GM18907 (cell line): ENCODE data around the gene PRR5L.
"Not testable (repeated sequence)": the region's sequence is repeated elsewhere in the genome, so short reads cannot be mapped to it uniquely, and the experiment has no call there.

Experiments
- ATAC-seq: cut with Tn5 transposase; IDR thresholded peaks from one replicate; pipeline ENCODE4 v1.9.1; 2021; ENCODE audit warnings: mild to moderate bottlenecking, moderate library complexity; ENCODE audit not compliant: unreplicated experiment

The PRR5L gene

DNA sequence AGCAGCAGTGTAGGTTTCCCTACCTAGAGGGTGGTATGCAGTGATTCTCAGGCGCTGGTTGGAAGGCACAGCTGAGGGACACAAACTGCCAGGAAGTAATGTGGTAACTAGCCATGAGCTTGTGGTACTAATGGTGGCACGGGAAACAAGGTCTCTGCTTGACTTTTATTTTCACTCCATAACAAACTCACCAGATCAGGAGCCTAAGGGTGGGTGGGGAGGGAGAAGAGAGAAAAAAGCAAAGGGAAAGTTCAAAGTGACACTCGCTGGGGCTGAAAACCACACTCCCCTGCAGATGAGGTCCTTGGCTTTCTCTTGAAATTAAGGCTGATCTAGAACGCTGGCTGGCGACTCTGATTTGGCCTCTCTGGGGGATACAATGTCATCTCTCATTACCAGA, 192.0 kb downstream of the PRR5L start:
- ATAC-seq: peak; percentile 73

DNA sequence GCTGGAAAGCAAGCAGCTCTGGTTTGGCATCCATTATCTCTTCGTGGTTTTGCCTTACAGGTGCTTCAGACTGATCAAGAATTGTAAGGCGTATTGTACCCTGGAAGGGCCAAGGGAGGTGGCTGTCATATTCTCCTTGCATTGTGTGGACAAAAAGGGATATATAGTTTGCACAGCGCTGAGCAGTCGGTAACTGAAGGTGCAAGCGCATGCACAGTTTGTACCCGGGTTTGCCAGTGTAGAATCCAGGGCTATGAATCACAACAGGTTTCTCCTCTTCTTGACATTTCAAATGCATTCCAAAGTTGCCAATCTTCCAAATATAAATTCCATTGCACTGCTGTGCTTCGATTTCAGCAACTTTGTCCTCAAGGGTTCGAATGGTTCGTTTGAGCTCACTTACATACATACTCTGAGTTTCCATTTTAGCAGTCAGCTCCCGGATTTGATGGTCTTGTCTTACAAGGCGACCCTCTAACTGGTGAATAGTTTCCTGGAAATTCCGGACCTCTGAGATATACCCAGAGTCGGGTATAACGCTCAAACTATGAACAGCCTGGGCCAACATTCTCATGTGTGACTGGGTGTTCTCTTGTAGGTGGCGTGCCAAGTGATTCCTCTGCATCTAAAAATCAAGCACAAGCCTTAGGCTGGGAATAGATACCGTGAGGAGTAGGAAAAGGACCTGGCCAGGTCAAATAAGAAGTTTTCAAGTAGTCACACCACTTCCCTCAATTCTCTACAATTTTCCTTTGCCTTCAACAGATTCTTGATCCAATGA, 194.1 kb downstream of the PRR5L start:
- ATAC-seq: no peak

GRCh38 chr11:36492724-36493304, 196.7 kb downstream of the PRR5L start:
- ATAC-seq: no peak

GRCh38 chr11:36493332-36493731, 197.2 kb downstream of the PRR5L start:
- ATAC-seq: no peak

DNA sequence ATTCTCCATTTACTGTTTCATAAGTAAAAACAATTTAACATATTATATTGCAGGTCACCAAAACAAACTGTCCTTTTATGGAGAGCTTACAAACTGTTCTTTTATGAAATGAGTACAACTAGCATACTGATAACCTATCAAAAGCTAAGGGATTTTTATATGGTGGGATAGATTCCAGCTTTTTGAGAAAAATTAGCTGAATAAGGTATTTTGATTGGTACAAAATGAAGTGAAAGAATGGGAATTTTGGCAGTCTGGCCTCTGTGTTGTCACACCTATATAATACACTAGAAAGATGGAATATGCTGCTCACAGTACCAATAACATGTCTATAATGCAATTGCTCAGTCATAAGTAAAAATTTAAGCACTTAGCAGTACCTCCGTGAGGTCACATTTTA, 202.6 kb downstream of the PRR5L start:
- no peak for ATAC-seq

- ATAC-seq: no peak
These were observed 203.2 kb downstream of the PRR5L start for GRCh38 chr11:36499315-36499714.

DNA sequence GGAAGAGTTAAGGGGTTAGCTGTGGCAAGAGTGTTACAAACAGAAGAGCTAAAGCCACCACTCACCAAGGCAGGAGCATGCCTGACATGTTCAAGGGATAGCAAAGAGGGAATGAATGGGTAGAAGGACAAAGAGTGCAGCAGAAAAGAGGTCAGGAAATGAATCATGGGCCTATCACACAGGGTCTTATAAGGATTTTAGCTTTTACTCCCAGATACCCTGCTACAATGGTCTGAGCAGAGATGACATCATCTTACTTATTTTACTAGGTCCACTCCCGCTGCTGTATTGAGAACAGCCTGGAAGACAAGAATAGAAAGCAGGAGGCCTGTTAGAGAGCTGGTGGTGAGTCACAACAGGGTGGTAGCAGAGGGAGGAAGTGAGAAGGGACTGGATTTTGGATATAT, 204.2 kb downstream of the PRR5L start:
- ATAC-seq: peak; percentile 84

GRCh38 chr11:36501236-36501635, 205.1 kb downstream of the PRR5L start:
- no peak for ATAC-seq

DNA sequence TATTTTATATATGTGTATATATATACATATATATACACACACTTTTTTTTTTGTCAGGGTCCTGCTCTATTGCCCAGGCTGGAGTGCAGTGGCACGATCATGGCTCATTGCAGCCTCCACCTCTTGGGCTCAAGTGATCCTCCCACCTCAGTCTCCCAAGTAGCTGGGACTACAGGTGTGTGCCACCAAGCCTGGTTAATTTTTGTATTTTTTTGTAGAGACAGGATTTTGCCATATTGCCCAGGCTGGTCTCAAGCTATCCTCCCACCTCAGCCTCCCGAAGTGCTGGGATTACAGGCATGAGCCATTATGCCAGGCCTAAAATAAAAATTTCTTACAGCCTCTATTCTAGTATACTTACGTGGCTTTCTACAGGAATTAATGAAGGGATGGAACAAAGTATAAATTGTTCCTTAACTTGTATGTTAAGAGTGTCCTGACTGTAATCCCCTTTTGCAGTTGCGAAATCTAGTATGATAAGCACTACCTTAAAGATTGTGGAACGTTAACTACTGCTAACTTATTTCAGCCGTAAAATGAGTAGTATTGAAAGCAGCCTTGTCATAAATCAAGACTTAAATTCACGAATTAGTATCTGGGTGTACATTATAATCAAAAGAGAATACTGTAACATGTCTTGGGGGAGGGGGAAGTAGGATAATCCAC, 211.9 kb downstream of the PRR5L start:
- no peak for ATAC-seq

- no peak for ATAC-seq
These were observed 212.7 kb downstream of the PRR5L start for GRCh38 chr11:36508743-36509142.

DNA sequence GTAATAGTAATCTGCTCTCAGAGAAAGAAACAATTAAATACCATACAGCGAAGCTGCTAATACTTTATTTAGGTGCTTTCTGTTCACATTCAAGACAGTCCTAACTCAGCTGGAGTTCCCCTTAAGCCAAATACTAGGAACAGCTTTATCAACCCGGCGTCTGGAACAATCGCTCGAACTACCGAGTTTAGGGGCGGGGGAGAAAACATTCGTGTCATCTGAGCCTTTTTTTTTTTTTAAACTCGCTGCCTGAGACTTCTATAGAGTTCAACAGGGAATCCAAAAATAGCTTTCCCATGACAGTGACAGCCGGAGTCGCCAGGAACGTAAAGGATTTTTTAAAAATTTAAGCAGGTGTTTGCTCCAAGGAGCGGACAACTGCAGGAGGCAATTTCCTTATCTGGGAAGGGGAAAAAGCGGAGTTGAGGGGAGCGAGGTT, 213.1 kb downstream of the PRR5L start:
- peak; percentile 12 for ATAC-seq

DNA sequence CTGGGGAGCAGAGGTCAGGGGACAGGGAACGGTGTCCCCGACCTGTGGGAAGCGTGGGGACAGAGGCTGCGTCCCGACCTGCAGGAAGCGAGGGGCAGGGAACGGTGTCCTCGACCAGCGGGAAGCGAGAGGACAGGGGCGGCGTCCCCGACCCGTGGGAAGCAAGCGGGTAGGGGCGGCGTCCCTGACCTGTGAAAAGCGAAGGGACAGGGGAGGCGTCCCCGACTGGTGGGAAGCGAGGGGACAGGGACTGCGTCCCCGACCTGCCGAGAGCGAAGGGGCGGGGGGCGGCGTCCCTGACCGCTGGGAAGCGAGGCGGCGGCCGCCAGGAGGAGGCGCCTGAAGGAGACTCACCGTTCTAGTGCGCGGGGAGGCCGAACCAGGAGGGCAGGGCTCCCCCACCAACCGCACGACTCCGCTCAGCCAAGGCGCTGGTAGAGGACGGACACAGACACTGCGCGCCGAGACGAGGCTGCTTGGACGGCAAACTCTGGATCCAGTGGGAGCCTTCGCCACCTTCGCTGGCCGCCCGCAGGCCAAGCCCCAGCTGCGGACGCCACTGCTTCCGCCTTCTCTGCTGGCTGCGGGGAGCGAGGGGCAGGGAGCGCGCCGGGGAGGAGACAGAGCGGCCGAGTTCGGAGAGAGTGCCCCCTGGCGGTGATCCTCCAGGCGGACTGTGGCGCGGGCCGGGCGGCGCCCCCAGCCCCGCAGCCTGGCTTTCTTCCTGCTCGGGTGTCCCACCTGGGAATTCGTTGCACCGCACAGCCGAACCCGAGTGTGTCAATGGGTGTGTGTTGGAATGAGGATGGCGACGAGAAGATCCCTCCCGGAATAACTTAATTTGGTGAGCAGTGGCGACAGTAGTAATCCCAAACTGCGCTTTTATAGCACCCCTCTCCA, 213.9 kb downstream of the PRR5L start, which contains the start of gene TRAF6:
TRAF6 (minus strand) TSS at position 579 of the 900 bp plus-strand sequence. CDS start 8,757 bp downstream, outside the sequence.
- peak; percentile 98 for ATAC-seq

DNA sequence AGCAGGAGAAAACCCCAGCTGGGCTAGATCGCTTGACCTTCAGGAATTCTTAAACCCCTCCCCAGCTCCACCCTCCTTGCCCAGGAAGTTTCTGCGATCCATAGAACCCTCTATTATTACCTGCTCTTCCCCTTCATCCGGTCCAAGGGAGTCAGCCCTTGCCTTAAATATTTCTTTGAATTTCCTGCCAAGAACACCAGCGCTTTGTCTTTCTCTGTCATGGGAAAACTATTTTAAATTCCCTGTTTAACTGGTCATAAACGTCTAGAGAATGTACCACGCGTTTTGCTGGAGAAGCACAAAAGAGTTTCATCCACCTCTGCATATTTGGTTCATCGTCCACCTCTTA, 214.5 kb downstream of the PRR5L start:
- no peak for ATAC-seq

GRCh38 chr11:36511062-36511461, 215.0 kb downstream of the PRR5L start:
- ATAC-seq: not testable (repeated sequence)

- ATAC-seq: no peak
These were observed 215.9 kb downstream of the PRR5L start for GRCh38 chr11:36512016-36512415.

GRCh38 chr11:36513965-36514364, 217.9 kb downstream of the PRR5L start:
- ATAC-seq: no peak
